WERI-Rb-1 (cell line): ENCODE data around the gene ZFP91.

Experiments
- DNase-seq: peaks from one replicate; pipeline ENCODE4 v3.0.0-alpha.2; 2020
- H3K27ac ChIP-seq: fragments of 250-450 bp; sonication (Bioruptor Pico); 2 replicates; pipeline ENCODE4 v1.5.1; 2020; ENCODE audit warnings: mild to moderate bottlenecking, moderate library complexity
- H3K27me3 ChIP-seq: fragments of 250-450 bp; sonication (Bioruptor Pico); 2 replicates; pipeline ENCODE4 v1.5.1; 2021; ENCODE audit warnings: mild to moderate bottlenecking, low read depth, moderate library complexity; ENCODE audit not compliant: insufficient read depth, severe bottlenecking
- H3K36me3 ChIP-seq: fragments of 250-450 bp; sonication (Bioruptor Pico); 2 replicates; pipeline ENCODE4 v1.5.1; 2020; ENCODE audit warnings: mild to moderate bottlenecking, moderate library complexity
- H3K4me3 ChIP-seq: 2 replicates; pipeline ENCODE4 v1.5.1; 2011; ENCODE audit warnings: low read depth, mild to moderate bottlenecking, control low read depth, low read length
- H3K9me3 ChIP-seq: fragments of 250-450 bp; sonication (Bioruptor Pico); 2 replicates; pipeline ENCODE4 v1.5.1; 2021; ENCODE audit warnings: mild to moderate bottlenecking, moderate library complexity; ENCODE audit not compliant: severe bottlenecking
- TF ChIP-seq, protein P1 (sequence below): IDR thresholded peaks from 2 replicates; pipeline ENCODE4 v1.5.1; 2011; ENCODE audit warnings: low read depth, mild to moderate bottlenecking, control low read depth, inconsistent platforms, low read length

ZFP91 gene

GRCh38 chr11:58573451-58574104 is 5.3 kb upstream of the ZFP91 start:
- Histone ChIP-seq H3K27me3 (no peaks in the 10 kb centered on the region), H3K4me3 (no peak overlapping the region), H3K27ac (no peak overlapping the region), H3K9me3 (no peaks in the 10 kb centered on the region), H3K36me3 (peaks cover 3% of the 10 kb centered on the region)
- TF ChIP-seq, protein P1, sequence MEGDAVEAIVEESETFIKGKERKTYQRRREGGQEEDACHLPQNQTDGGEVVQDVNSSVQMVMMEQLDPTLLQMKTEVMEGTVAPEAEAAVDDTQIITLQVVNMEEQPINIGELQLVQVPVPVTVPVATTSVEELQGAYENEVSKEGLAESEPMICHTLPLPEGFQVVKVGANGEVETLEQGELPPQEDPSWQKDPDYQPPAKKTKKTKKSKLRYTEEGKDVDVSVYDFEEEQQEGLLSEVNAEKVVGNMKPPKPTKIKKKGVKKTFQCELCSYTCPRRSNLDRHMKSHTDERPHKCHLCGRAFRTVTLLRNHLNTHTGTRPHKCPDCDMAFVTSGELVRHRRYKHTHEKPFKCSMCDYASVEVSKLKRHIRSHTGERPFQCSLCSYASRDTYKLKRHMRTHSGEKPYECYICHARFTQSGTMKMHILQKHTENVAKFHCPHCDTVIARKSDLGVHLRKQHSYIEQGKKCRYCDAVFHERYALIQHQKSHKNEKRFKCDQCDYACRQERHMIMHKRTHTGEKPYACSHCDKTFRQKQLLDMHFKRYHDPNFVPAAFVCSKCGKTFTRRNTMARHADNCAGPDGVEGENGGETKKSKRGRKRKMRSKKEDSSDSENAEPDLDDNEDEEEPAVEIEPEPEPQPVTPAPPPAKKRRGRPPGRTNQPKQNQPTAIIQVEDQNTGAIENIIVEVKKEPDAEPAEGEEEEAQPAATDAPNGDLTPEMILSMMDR, result no peak
- no peak for DNase-seq

DNA sequence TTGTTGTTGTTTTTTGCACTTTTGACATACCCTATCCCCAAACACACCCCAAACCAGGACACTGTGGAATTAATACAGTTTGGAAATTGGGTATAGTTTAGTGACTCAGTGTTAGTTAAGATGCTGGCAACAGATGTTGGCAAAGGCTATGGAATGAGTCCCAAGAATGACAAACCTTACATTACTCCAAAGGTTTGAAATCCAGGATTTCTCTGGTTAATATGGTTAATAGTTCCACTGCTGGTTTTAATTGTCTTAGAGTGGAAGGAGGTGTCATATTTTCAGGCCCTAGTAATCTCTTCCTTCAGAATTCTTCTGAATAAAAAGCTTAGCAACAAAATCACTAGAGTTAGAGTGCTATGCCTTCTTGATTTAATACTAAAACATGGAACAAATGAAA is 4.0 kb upstream of the ZFP91 start:
- no peaks in the 10 kb centered on the region for H3K9me3 ChIP-seq
- no peak overlapping the region for H3K27ac ChIP-seq
- no peaks in the 10 kb centered on the region for H3K27me3 ChIP-seq
- H3K36me3 ChIP-seq, result peaks cover 12% of the 10 kb centered on the region
- no peak for DNase-seq
- H3K4me3 ChIP-seq, result no peak overlapping the region
- TF ChIP-seq, protein P1, result no peak

DNA sequence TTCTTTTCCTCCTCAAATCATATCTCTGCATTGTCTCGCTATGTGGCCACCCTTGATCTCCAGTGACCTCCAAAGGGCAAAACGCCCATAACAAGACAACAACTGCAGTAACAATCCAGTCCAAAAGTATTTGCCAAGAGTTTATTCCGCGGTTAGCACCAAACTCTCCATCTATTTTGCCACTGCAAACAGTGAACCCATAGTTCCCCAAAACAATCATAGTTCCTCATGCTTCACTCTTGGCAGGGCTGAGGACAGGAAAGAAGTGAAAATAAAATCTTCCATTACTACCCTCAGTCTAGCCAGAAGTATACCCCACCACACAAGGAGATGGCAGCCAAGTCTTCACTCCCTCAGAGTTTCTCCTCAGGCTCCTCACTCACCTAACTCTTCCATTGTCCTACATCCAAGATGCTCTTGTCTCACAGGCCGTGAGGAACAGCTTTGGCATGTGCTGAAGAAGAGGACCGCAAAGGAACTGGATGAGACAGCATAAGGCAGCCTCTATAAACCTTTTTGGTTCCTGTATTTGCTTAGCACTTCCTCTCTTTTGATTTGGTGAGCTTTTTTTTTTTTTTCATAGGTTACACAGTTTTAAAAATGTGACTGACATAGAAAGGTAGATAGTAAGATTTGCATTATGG is 3.4 kb upstream of the ZFP91 start, which contains the start of gene LPXN:
Gene LPXN, minus strand, starts transcription at position 480 of the 644 bp plus-strand sequence. Its CDS starts 84 bp downstream, at position 396.
- no peak within 1 kb of the TSS for H3K27ac ChIP-seq
- H3K36me3 ChIP-seq, result peaks cover 15% of the 10 kb centered on the region
- DNase-seq, result no peak
- H3K4me3 ChIP-seq, result no peak within 1 kb of the TSS
- no peaks in the 10 kb centered on the region for H3K27me3 ChIP-seq
- TF ChIP-seq, protein P1, result no peak
- H3K9me3 ChIP-seq, result no peaks in the 10 kb centered on the region

DNA sequence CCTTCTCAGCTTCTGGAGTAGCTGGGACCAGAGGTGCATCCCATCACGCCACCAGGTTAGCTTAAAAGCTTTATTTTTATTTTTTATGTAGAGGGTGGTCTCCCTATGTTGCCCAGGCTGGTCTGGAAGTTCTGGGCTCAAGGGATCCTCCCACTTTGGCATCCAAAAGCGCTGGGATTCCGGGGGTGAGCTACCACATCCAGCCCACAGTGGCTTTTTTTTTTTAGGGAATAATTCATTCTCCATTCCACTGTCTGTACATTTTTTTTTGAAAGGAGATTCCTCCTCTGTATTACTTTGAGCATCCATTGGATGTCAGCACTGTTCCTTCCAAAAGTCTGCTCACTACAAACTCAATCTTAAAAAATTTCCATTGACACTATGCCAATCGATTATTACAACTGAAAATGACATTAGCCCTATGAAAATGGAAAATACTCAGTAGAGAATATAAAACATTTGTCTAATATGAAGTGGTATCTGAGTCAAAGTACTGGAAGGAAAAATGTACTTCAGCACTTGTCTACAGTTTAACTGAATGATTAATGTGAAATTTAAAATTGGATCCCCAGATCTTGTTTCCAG is 1.9 kb upstream of the ZFP91 start:
- Histone ChIP-seq H3K4me3 (peak overlapping the region; percentile 95), H3K9me3 (no peaks in the 10 kb centered on the region), H3K27ac (peak overlapping the region; percentile 100), H3K27me3 (no peaks in the 10 kb centered on the region), H3K36me3 (peaks cover 25% of the 10 kb centered on the region)
- TF ChIP-seq, protein P1, result no peak
- no peak for DNase-seq

GRCh38 chr11:58577555-58578135 is 1.2 kb upstream of the ZFP91 start:
- H3K4me3 ChIP-seq, result peak overlapping the region; percentile 95
- H3K27me3 ChIP-seq, result no peaks in the 10 kb centered on the region
- H3K36me3 ChIP-seq, result peaks cover 31% of the 10 kb centered on the region
- TF ChIP-seq, protein P1, result no peak
- H3K27ac ChIP-seq, result peak overlapping the region; percentile 100
- DNase-seq, result peak; percentile 24
- no peaks in the 10 kb centered on the region for H3K9me3 ChIP-seq
